ENCODE data around the gene DDX47.
A peak's percentile ranks its signal among the peaks of the same experiment; 100 is the strongest.
"Not testable (repeated sequence)": the region's sequence is repeated elsewhere in the genome, so short reads cannot be mapped to it uniquely, and the experiment has no call there.

DDX47 gene

GRCh38 chr12:12823811-12824210 lies 10.7 kb downstream of the DDX47 start:
- no peak for DNase-seq

GRCh38 chr12:12835378-12836146 lies 22.4 kb downstream of the DDX47 start:
- no peak for DNase-seq

- no peak for DNase-seq
Measured at GRCh38 chr12:12836571-12836970, 23.4 kb downstream of the DDX47 start.

- peak; percentile 61 for DNase-seq
Measured at GRCh38 chr12:12837025-12837812, 24.1 kb downstream of the DDX47 start.

GRCh38 chr12:12837813-12838153 lies 24.6 kb downstream of the DDX47 start:
- no peak for DNase-seq

GRCh38 chr12:12839003-12839395 lies 25.9 kb downstream of the DDX47 start:
- no peak for DNase-seq

- not testable (repeated sequence) for DNase-seq
Measured at GRCh38 chr12:12839439-12839838, 26.3 kb downstream of the DDX47 start.

- no peak for DNase-seq
Measured at GRCh38 chr12:12839873-12840579, 26.9 kb downstream of the DDX47 start.

GRCh38 chr12:12840580-12840899 lies 27.4 kb downstream of the DDX47 start:
- DNase-seq, result no peak

- not testable (repeated sequence) for DNase-seq
Measured at GRCh38 chr12:12841428-12841827, 28.3 kb downstream of the DDX47 start.

GRCh38 chr12:12845794-12846243 lies 32.7 kb downstream of the DDX47 start:
- DNase-seq, result peak; percentile 6

- DNase-seq, result peak; percentile 60
Measured at GRCh38 chr12:12846780-12847179, 33.6 kb downstream of the DDX47 start.

- no peak for DNase-seq
Measured at GRCh38 chr12:12853435-12853834, 40.3 kb downstream of the DDX47 start.

- no peak for DNase-seq
Measured at GRCh38 chr12:12859690-12860089, 46.5 kb downstream of the DDX47 start.

GRCh38 chr12:12864243-12864642 lies 51.1 kb downstream of the DDX47 start:
- no peak for DNase-seq

- no peak for DNase-seq
Measured at GRCh38 chr12:12868477-12869235, 55.5 kb downstream of the DDX47 start.

GRCh38 chr12:12870465-12870864 lies 57.3 kb downstream of the DDX47 start:
- no peak for DNase-seq

GRCh38 chr12:12871587-12872138 lies 58.5 kb downstream of the DDX47 start:
- no peak for DNase-seq

GRCh38 chr12:12872139-12872933 lies 59.2 kb downstream of the DDX47 start:
- DNase-seq, result no peak

GRCh38 chr12:12872934-12873275 lies 59.8 kb downstream of the DDX47 start:
- no peak for DNase-seq

- no peak for DNase-seq
Measured at GRCh38 chr12:12874029-12874428, 60.9 kb downstream of the DDX47 start.

- DNase-seq, result not testable (repeated sequence)
Measured at GRCh38 chr12:12875301-12875700, 62.2 kb downstream of the DDX47 start.
